GM12875 (cell line): ENCODE results near the gene FREM2.

ENCODE experiments used
- H3K4me3 ChIP-seq: one replicate; pipeline ENCODE4 v1.5.1; 2011; ENCODE audit warnings: low read depth, low read length, control low read depth
- TF ChIP-seq, protein P1 (sequence below): IDR thresholded peaks from 2 replicates; pipeline ENCODE4 v1.5.1; 2011; ENCODE audit warnings: low read depth, mild to moderate bottlenecking, control low read depth, inconsistent platforms, low read length, moderate library complexity, borderline replicate concordance; ENCODE audit not compliant: insufficient read depth

Gene FREM2

DNA sequence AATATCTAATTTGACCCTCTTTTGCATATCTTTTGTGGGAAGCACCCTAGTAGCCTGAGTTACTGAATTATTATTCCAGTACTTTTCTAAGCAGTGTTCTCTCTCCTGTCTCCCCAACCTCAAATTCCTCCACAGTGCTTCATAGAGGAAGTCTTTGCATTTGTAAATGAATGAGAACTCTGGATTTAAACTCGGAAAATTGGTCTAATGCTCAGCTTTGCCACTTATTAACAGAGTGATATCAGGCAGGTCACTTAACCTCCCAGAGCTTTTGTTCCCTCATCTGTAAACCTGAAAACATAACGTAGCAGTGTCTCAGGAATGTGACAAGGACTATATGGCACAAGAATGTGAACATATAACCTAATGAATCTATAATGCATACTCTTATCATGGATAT lies 26.2 kb downstream of the FREM2 start:
- TF ChIP-seq, protein P1, sequence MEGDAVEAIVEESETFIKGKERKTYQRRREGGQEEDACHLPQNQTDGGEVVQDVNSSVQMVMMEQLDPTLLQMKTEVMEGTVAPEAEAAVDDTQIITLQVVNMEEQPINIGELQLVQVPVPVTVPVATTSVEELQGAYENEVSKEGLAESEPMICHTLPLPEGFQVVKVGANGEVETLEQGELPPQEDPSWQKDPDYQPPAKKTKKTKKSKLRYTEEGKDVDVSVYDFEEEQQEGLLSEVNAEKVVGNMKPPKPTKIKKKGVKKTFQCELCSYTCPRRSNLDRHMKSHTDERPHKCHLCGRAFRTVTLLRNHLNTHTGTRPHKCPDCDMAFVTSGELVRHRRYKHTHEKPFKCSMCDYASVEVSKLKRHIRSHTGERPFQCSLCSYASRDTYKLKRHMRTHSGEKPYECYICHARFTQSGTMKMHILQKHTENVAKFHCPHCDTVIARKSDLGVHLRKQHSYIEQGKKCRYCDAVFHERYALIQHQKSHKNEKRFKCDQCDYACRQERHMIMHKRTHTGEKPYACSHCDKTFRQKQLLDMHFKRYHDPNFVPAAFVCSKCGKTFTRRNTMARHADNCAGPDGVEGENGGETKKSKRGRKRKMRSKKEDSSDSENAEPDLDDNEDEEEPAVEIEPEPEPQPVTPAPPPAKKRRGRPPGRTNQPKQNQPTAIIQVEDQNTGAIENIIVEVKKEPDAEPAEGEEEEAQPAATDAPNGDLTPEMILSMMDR = no peak
- no peak overlapping the region for H3K4me3 ChIP-seq

- H3K4me3 ChIP-seq = no peak overlapping the region
- TF ChIP-seq, protein P1 = no peak
Observed at GRCh38 chr13:38718374-38718773, 31.5 kb downstream of the FREM2 start.

DNA sequence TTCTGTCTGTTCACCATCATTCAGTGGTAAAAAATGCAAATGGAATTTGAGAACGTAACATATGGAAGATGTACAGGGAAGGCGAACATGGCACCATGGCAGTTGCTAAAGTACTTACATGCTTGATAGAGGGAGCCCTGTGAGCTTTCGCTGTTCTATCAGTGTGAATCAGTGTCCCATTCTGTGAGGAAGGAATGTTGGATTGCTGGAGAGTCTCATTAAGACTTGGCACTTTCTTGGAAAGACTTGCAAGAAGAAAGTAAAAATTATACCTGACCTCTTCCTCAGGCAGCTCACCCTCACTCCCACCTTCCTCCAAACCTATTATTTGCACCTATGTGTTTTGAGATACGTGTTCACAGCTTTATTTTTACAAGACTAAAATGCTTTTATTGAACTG lies 43.5 kb downstream of the FREM2 start:
- H3K4me3 ChIP-seq = no peak overlapping the region
- TF ChIP-seq, protein P1 = no peak

DNA sequence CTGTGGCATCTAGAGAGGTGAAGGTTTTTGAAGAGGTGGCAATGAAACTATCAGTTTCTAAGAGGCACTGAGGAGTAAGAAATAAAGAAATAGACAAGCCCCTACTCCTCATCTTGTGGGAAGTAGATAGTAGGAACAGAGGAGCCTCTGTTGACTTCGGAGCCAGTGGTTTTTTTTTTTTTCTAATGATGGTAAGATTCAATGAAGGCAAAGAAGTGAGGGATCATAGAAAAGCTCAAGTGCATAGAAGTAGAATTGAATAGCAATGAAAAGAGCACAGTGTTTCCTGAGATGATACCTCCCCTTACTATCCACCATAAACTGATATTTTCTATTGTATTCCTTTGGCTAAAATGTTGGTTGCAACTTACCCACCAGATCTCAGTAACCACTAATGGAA lies 46.3 kb downstream of the FREM2 start:
- TF ChIP-seq, protein P1 = no peak
- no peak overlapping the region for H3K4me3 ChIP-seq

DNA sequence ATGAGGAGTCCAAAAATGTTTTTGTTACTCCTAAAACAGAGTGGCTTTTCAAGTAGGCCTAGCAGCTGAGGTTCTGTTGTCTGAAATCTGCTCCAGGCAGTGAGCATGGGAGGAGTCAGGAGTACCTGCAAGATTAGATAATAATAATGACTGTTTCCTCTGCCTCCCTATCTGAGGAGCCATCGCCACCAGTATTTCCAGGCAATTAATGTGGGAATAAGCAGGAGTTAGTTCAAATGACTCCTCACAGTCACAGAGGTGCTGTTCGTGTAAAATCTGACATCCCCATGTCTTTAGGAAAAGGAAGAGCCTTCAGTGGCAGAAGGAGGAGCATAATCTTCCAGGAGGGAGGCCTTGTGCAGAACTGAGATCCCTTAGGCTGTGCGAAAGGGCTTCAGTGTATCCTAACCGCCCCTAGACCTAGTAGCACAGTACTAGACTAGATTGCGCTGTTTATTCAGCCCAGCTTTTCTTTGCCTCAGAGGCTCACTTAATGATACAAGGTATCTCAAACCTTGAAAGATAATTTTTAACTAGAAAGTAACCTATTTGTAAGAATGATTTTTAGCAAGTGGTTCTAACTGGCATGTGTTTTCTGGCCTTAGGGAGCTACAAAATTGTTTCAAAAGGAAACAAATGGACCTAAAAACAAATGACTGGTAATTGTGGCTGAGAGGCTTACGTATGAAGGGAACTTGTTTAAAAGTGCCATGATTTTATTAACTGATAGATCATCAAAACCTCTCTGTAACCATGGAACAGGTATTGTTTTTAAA lies 49.0 kb downstream of the FREM2 start:
- H3K4me3 ChIP-seq = no peak overlapping the region
- TF ChIP-seq, protein P1 = no peak

DNA sequence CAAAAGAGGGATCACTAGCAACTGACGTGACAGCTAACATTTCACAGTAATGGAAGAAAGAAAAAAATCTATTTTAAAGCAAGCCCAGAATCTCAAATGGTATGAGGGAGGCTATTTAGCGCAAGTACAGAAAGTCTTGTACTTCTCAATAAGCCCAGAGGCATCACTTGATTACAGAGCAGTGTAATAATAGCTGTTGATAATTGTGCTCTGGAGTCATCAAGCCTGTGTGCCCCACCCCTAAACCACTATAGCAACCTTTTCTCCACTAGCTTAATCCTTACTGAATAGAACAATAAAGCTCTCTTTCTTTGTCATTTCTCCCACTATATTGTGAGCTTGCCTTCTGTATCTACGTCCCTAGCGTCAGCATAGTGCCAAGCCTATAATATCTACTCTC lies 56.6 kb downstream of the FREM2 start:
- TF ChIP-seq, protein P1 = no peak
- H3K4me3 ChIP-seq = no peak overlapping the region

GRCh38 chr13:38752686-38753085 lies 65.8 kb downstream of the FREM2 start:
- no peak overlapping the region for H3K4me3 ChIP-seq
- TF ChIP-seq, protein P1 = no peak
